ENCODE results near the gene DHRS3.

DHRS3 gene

GRCh38 chr1:12596007-12596821, 21.8 kb downstream of the DHRS3 start:
- DNase-seq, result peak; percentile 17

- no peak for DNase-seq
Measured at GRCh38 chr1:12595757-12596006, 22.3 kb downstream of the DHRS3 start.

- peak; percentile 38 for DNase-seq
Measured at GRCh38 chr1:12594966-12595756, 22.8 kb downstream of the DHRS3 start.

GRCh38 chr1:12594490-12594889, 23.5 kb downstream of the DHRS3 start:
- no peak for DNase-seq

GRCh38 chr1:12593621-12594066, 24.4 kb downstream of the DHRS3 start:
- DNase-seq, result no peak

GRCh38 chr1:12592496-12592895, 25.5 kb downstream of the DHRS3 start:
- no peak for DNase-seq

GRCh38 chr1:12591267-12591938, 26.6 kb downstream of the DHRS3 start:
- DNase-seq, result no peak

- DNase-seq, result no peak
Measured at GRCh38 chr1:12588695-12589094, 29.3 kb downstream of the DHRS3 start.

- DNase-seq, result no peak
Measured at GRCh38 chr1:12587981-12588640, 29.9 kb downstream of the DHRS3 start.

- no peak for DNase-seq
Measured at GRCh38 chr1:12585951-12586942, 31.8 kb downstream of the DHRS3 start.

GRCh38 chr1:12585536-12585935, 32.5 kb downstream of the DHRS3 start:
- DNase-seq, result no peak

- no peak for DNase-seq
Measured at GRCh38 chr1:12584900-12585525, 33.0 kb downstream of the DHRS3 start.

- DNase-seq, result no peak
Measured at GRCh38 chr1:12583484-12583883, 34.5 kb downstream of the DHRS3 start.

GRCh38 chr1:12582649-12583048, 35.4 kb downstream of the DHRS3 start:
- DNase-seq, result no peak

- DNase-seq, result no peak
Measured at GRCh38 chr1:12581179-12581578, 36.8 kb downstream of the DHRS3 start.

GRCh38 chr1:12580054-12580887, 37.7 kb downstream of the DHRS3 start:
- no peak for DNase-seq

- no peak for DNase-seq
Measured at GRCh38 chr1:12578860-12579422, 39.1 kb downstream of the DHRS3 start.

- no peak for DNase-seq
Measured at GRCh38 chr1:12577020-12577419, 41.0 kb downstream of the DHRS3 start.

- DNase-seq, result no peak
Measured at GRCh38 chr1:12574757-12575139, 43.3 kb downstream of the DHRS3 start.

All from DMS79 treated with DMSO at 0.1 percent for 48 hours (cell line).